Measurements from ENCODE around the gene LUM.

Gene LUM

GRCh38 chr12:91111366-91112325 is at the start of gene LUM:
Gene LUM, minus strand, starts transcription at chr12:91111494. Its CDS starts 2,515 bp downstream, at chr12:91108979.
- no peak for DNase-seq (ENCODE audit: low read depth, low spot score)

- no peak for DNase-seq (ENCODE audit: low read depth, low spot score)
These were observed 49.7 kb upstream of the LUM start for GRCh38 chr12:91161009-91161408.

GRCh38 chr12:91155990-91156389 is 44.7 kb upstream of the LUM start:
- no peak for DNase-seq (ENCODE audit: low read depth, low spot score)

GRCh38 chr12:91154131-91154530 is 42.8 kb upstream of the LUM start:
- DNase-seq (ENCODE audit: low read depth, low spot score) = no peak

GRCh38 chr12:91144053-91144452 is 32.8 kb upstream of the LUM start:
- DNase-seq (ENCODE audit: low read depth, low spot score) = no peak

GRCh38 chr12:91143206-91143605 is 31.9 kb upstream of the LUM start:
- no peak for DNase-seq (ENCODE audit: low read depth, low spot score)

- DNase-seq (ENCODE audit: low read depth, low spot score) = no peak
These were observed 30.9 kb upstream of the LUM start for GRCh38 chr12:91142221-91142631.

GRCh38 chr12:91140026-91140931 is 29.0 kb upstream of the LUM start:
- DNase-seq (ENCODE audit: low read depth, low spot score) = no peak

- no peak for DNase-seq (ENCODE audit: low read depth, low spot score)
These were observed 28.0 kb upstream of the LUM start for GRCh38 chr12:91139286-91139685.

GRCh38 chr12:91138337-91138920 is 27.1 kb upstream of the LUM start:
- DNase-seq (ENCODE audit: low read depth, low spot score) = no peak

GRCh38 chr12:91133871-91134270 is 22.6 kb upstream of the LUM start:
- DNase-seq (ENCODE audit: low read depth, low spot score) = no peak

GRCh38 chr12:91129662-91130362 is 18.5 kb upstream of the LUM start:
- DNase-seq (ENCODE audit: low read depth, low spot score) = no peak

- no peak for DNase-seq (ENCODE audit: low read depth, low spot score)
These were observed 16.5 kb upstream of the LUM start for GRCh38 chr12:91127751-91128150.

GRCh38 chr12:91127306-91127705 is 16.0 kb upstream of the LUM start:
- DNase-seq (ENCODE audit: low read depth, low spot score) = no peak

- DNase-seq (ENCODE audit: low read depth, low spot score) = no peak
These were observed 15.2 kb upstream of the LUM start for GRCh38 chr12:91126516-91126915.

GRCh38 chr12:91123236-91123916 is 12.1 kb upstream of the LUM start:
- DNase-seq (ENCODE audit: low read depth, low spot score) = no peak

- no peak for DNase-seq (ENCODE audit: low read depth, low spot score)
These were observed 9.5 kb upstream of the LUM start for GRCh38 chr12:91120781-91121180.

- DNase-seq (ENCODE audit: low read depth, low spot score) = no peak
These were observed 7.8 kb upstream of the LUM start for GRCh38 chr12:91119089-91119488.

- DNase-seq (ENCODE audit: low read depth, low spot score) = no peak
These were observed 2.3 kb upstream of the LUM start for GRCh38 chr12:91113621-91114020.

- DNase-seq (ENCODE audit: low read depth, low spot score) = no peak
These were observed 876 bp downstream of the LUM start for GRCh38 chr12:91110311-91110924.

Measured in activated naive CD8-positive, alpha-beta T cell treated with anti-CD3 and anti-CD28 coated beads, Interleukin-2, amount 50 U/mL, for 16 hours (primary cell).